ENCODE data around the gene LRCOL1. TPM values are rescaled to one million over a fixed set of nuclear protein-coding genes. Genes with fewer than 3 reads are reported as not detected.

The LRCOL1 gene
- total RNA-seq, 1 experiment from 2014 or later: 0.24 TPM

- TF ChIP-seq, protein P1, sequence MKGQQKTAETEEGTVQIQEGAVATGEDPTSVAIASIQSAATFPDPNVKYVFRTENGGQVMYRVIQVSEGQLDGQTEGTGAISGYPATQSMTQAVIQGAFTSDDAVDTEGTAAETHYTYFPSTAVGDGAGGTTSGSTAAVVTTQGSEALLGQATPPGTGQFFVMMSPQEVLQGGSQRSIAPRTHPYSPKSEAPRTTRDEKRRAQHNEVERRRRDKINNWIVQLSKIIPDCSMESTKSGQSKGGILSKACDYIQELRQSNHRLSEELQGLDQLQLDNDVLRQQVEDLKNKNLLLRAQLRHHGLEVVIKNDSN (CRISPR knock-in tag; IDR thresholded peaks at IDR 0.05): no peak
- TF ChIP-seq TEAD1 (CRISPR knock-in tag; IDR thresholded peaks at IDR 0.05) (no peak), ZNF671 (CRISPR knock-in tag; IDR thresholded peaks at IDR 0.05) (no peak), JAZF1 (CRISPR knock-in tag; IDR thresholded peaks at IDR 0.05) (no peak), ZMAT4 (CRISPR knock-in tag; IDR thresholded peaks at IDR 0.05) (no peak), ESRRA (CRISPR knock-in tag; IDR thresholded peaks at IDR 0.05; ENCODE audit: borderline replicate concordance) (no peak), E2F5 (CRISPR knock-in tag; IDR thresholded peaks at IDR 0.05) (no peak), MLX (CRISPR knock-in tag; IDR thresholded peaks at IDR 0.05) (no peak), ATF3 (CRISPR knock-in tag; conservative IDR thresholded peaks at IDR 0.05) (no peak), RORB (CRISPR knock-in tag; IDR thresholded peaks at IDR 0.05) (no peak), AR (CRISPR knock-in tag; IDR thresholded peaks at IDR 0.05) (no peak)
- TF ChIP-seq, protein P2, sequence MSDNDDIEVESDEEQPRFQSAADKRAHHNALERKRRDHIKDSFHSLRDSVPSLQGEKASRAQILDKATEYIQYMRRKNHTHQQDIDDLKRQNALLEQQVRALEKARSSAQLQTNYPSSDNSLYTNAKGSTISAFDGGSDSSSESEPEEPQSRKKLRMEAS (CRISPR knock-in tag; IDR thresholded peaks at IDR 0.05): no peak
- TF ChIP-seq, protein P3, sequence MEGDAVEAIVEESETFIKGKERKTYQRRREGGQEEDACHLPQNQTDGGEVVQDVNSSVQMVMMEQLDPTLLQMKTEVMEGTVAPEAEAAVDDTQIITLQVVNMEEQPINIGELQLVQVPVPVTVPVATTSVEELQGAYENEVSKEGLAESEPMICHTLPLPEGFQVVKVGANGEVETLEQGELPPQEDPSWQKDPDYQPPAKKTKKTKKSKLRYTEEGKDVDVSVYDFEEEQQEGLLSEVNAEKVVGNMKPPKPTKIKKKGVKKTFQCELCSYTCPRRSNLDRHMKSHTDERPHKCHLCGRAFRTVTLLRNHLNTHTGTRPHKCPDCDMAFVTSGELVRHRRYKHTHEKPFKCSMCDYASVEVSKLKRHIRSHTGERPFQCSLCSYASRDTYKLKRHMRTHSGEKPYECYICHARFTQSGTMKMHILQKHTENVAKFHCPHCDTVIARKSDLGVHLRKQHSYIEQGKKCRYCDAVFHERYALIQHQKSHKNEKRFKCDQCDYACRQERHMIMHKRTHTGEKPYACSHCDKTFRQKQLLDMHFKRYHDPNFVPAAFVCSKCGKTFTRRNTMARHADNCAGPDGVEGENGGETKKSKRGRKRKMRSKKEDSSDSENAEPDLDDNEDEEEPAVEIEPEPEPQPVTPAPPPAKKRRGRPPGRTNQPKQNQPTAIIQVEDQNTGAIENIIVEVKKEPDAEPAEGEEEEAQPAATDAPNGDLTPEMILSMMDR (IDR thresholded peaks at IDR 0.05): no peak
- DNase-seq (ENCODE audit: low spot score): no peak
- peaks cover 81% of the 10 kb centered on the region for H3K27me3 Mint-ChIP-seq (ENCODE audit: low read depth)
- ChIA-PET POLR2A (interaction anchor here (0.6 kb wide), 1 partner anchor 35 kb away, joined by 6 read pairs; no protein-coding TSS in a partner anchor), CTCF (interaction anchor here (0.6 to 3.1 kb wide), 8 partner anchors 8 to 151 kb away, joined by 3 to 28 read pairs (median 4); partner anchors contain the start of genes LRCOL1 and P2RX2)
- H3K9me3 Mint-ChIP-seq: peaks cover 5% of the 10 kb centered on the region
- no peak for ATAC-seq
- no peak overlapping the region; the same call in 1 of the 2 replicates for H3K27ac Mint-ChIP-seq
- peak overlapping the region; percentile 47; the same call in 1 of the 2 replicates for H3K4me3 Mint-ChIP-seq
- no peaks in the 10 kb centered on the region for H3K36me3 Mint-ChIP-seq
- H3K4me1 Mint-ChIP-seq: peaks cover 18% of the 10 kb centered on the region; the same call in 1 of the 2 replicates
These were observed 9.1 kb downstream of the LRCOL1 start for GRCh38 chr12:132601171-132601883.
